ENCODE measurements around the gene OR6K3.

The OR6K3 gene

GRCh38 chr1:158714754-158715153 lies 5.8 kb downstream of the OR6K3 start:
- no peak overlapping the region for H3K4me3 ChIP-seq (ENCODE audit: low read length, poor library complexity, severe bottlenecking)
- no peaks in the 10 kb centered on the region for H3K36me3 ChIP-seq (ENCODE audit: insufficient read depth, low read length)
- no peaks in the 10 kb centered on the region for H3K27me3 ChIP-seq (ENCODE audit: insufficient read depth, low read length, poor library complexity, severe bottlenecking)
- no peaks in the 10 kb centered on the region for H3K4me1 ChIP-seq (ENCODE audit: insufficient read depth, low read length, poor library complexity, severe bottlenecking)
- H3K4me2 ChIP-seq (ENCODE audit: low read depth, low read length, poor library complexity, severe bottlenecking): no peak overlapping the region
- no peak for TF ChIP-seq EZH2phosphoT487 (IDR thresholded peaks at IDR 0.05; ENCODE audit: borderline replicate concordance)
- TF ChIP-seq, protein P1, sequence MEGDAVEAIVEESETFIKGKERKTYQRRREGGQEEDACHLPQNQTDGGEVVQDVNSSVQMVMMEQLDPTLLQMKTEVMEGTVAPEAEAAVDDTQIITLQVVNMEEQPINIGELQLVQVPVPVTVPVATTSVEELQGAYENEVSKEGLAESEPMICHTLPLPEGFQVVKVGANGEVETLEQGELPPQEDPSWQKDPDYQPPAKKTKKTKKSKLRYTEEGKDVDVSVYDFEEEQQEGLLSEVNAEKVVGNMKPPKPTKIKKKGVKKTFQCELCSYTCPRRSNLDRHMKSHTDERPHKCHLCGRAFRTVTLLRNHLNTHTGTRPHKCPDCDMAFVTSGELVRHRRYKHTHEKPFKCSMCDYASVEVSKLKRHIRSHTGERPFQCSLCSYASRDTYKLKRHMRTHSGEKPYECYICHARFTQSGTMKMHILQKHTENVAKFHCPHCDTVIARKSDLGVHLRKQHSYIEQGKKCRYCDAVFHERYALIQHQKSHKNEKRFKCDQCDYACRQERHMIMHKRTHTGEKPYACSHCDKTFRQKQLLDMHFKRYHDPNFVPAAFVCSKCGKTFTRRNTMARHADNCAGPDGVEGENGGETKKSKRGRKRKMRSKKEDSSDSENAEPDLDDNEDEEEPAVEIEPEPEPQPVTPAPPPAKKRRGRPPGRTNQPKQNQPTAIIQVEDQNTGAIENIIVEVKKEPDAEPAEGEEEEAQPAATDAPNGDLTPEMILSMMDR (conservative IDR thresholded peaks at IDR 0.05; ENCODE audit: low read length): no peak
- H3K9me3 ChIP-seq (ENCODE audit: insufficient read depth, low read depth, low read length): no peaks in the 10 kb centered on the region
- no peaks in the 10 kb centered on the region for H4K20me1 ChIP-seq (ENCODE audit: insufficient read depth, low read length, poor library complexity, severe bottlenecking)
- H3K9ac ChIP-seq (ENCODE audit: low read depth, low read length, poor library complexity, severe bottlenecking): no peak overlapping the region
- no peaks in the 10 kb centered on the region for H3K9me2 ChIP-seq (replicated peaks; ENCODE audit: low read depth, low read length)
- no peaks in the 10 kb centered on the region for H3K79me2 ChIP-seq (ENCODE audit: insufficient read depth, low read length)
- H3F3A ChIP-seq (ENCODE audit: low read depth): no peaks in the 10 kb centered on the region
- no peak overlapping the region for H2AFZ ChIP-seq (ENCODE audit: low read length)

- no peaks in the 10 kb centered on the region for H3K4me1 ChIP-seq (ENCODE audit: insufficient read depth, low read length, poor library complexity, severe bottlenecking)
- H3K27me3 ChIP-seq (ENCODE audit: insufficient read depth, low read length, poor library complexity, severe bottlenecking): no peaks in the 10 kb centered on the region
- no peak overlapping the region for H2AFZ ChIP-seq (ENCODE audit: low read length)
- no peaks in the 10 kb centered on the region for H3K36me3 ChIP-seq (ENCODE audit: insufficient read depth, low read length)
- H3K9ac ChIP-seq (ENCODE audit: low read depth, low read length, poor library complexity, severe bottlenecking): no peak overlapping the region
- H3K4me3 ChIP-seq (ENCODE audit: low read length, poor library complexity, severe bottlenecking): no peak overlapping the region
- no peaks in the 10 kb centered on the region for H3F3A ChIP-seq (ENCODE audit: low read depth)
- H3K4me2 ChIP-seq (ENCODE audit: low read depth, low read length, poor library complexity, severe bottlenecking): no peak overlapping the region
- TF ChIP-seq, protein P1 (conservative IDR thresholded peaks at IDR 0.05; ENCODE audit: low read length): no peak
- TF ChIP-seq EZH2phosphoT487 (IDR thresholded peaks at IDR 0.05; ENCODE audit: borderline replicate concordance): no peak
- no peaks in the 10 kb centered on the region for H4K20me1 ChIP-seq (ENCODE audit: insufficient read depth, low read length, poor library complexity, severe bottlenecking)
- H3K9me3 ChIP-seq (ENCODE audit: insufficient read depth, low read depth, low read length): no peaks in the 10 kb centered on the region
- H3K9me2 ChIP-seq (replicated peaks; ENCODE audit: low read depth, low read length): no peaks in the 10 kb centered on the region
- no peaks in the 10 kb centered on the region for H3K79me2 ChIP-seq (ENCODE audit: insufficient read depth, low read length)
Measured at GRCh38 chr1:158711098-158711497, 9.4 kb downstream of the OR6K3 start.

- Histone ChIP-seq H3K4me1 (ENCODE audit: insufficient read depth, low read length, poor library complexity, severe bottlenecking) (no peaks in the 10 kb centered on the region), H3K9ac (ENCODE audit: low read depth, low read length, poor library complexity, severe bottlenecking) (no peak overlapping the region), H3K9me2 (replicated peaks; ENCODE audit: low read depth, low read length) (no peaks in the 10 kb centered on the region), H3F3A (ENCODE audit: low read depth) (no peaks in the 10 kb centered on the region), H3K27me3 (ENCODE audit: insufficient read depth, low read length, poor library complexity, severe bottlenecking) (no peaks in the 10 kb centered on the region), H3K4me3 (ENCODE audit: low read length, poor library complexity, severe bottlenecking) (no peak overlapping the region), H3K9me3 (ENCODE audit: insufficient read depth, low read depth, low read length) (no peaks in the 10 kb centered on the region), H3K36me3 (ENCODE audit: insufficient read depth, low read length) (no peaks in the 10 kb centered on the region), H2AFZ (ENCODE audit: low read length) (no peak overlapping the region), H3K79me2 (ENCODE audit: insufficient read depth, low read length) (no peaks in the 10 kb centered on the region), H3K4me2 (ENCODE audit: low read depth, low read length, poor library complexity, severe bottlenecking) (no peak overlapping the region), H4K20me1 (ENCODE audit: insufficient read depth, low read length, poor library complexity, severe bottlenecking) (no peaks in the 10 kb centered on the region)
- TF ChIP-seq, protein P1 (conservative IDR thresholded peaks at IDR 0.05; ENCODE audit: low read length): no peak
- no peak for TF ChIP-seq EZH2phosphoT487 (IDR thresholded peaks at IDR 0.05; ENCODE audit: borderline replicate concordance)
Measured at GRCh38 chr1:158706096-158706495, 14.4 kb downstream of the OR6K3 start.

Data from Loucy (cell line).